ENCODE measurements around the gene BNIPL. TPM values are rescaled to one million over a fixed set of nuclear protein-coding genes. Genes with fewer than 3 reads are reported as not detected.
A peak's percentile ranks its signal among the peaks of the same experiment; 100 is the strongest.

Gene BNIPL
- total RNA-seq, 1 donor = under 0.01 TPM

- H3K27me3 ChIP-seq (ENCODE audit: insufficient read depth, low read length) = no peaks in the 10 kb centered on the region
- DNase-seq (ENCODE audit: insufficient read length, low spot score, missing footprints) = peak; percentile 95
- peaks cover 39% of the 10 kb centered on the region for H3K4me1 ChIP-seq (ENCODE audit: insufficient read depth, low read length)
- H3K4me3 ChIP-seq (ENCODE audit: insufficient read depth, low read length) = peak within 1 kb of the TSS; percentile 99
- peaks cover 30% of the 10 kb centered on the region for H3K79me2 ChIP-seq (ENCODE audit: insufficient read depth, low read length)
- H3K4me2 ChIP-seq (ENCODE audit: insufficient read depth, low read length) = peak within 1 kb of the TSS; percentile 94
- peak within 1 kb of the TSS; percentile 87 for H2AFZ ChIP-seq (ENCODE audit: low read length)
- no peaks in the 10 kb centered on the region for H4K20me1 ChIP-seq (ENCODE audit: insufficient read depth, low read length)
- H3K27ac ChIP-seq (ENCODE audit: low read depth, low read length) = peak within 1 kb of the TSS; percentile 91
- H3K9me3 ChIP-seq (ENCODE audit: low read depth, low read length) = no peaks in the 10 kb centered on the region
- no peaks in the 10 kb centered on the region for H3K36me3 ChIP-seq (ENCODE audit: insufficient read depth, low read length)
- TF ChIP-seq CTCF (IDR thresholded peaks at IDR 0.05; ENCODE audit: extremely low read depth, low read depth, low read length) = peak; percentile 57
These were observed 29.9 kb upstream of the BNIPL start, which contains the start of gene MINDY1 for GRCh38 chr1:151006327-151007052. Gene MINDY1, minus strand, starts transcription at chr1:151006902. Its CDS starts 4,285 bp downstream, at chr1:151002617.

- Histone ChIP-seq H4K20me1 (ENCODE audit: insufficient read depth, low read length) (no peaks in the 10 kb centered on the region), H3K27me3 (ENCODE audit: insufficient read depth, low read length) (no peaks in the 10 kb centered on the region), H3K4me2 (ENCODE audit: insufficient read depth, low read length) (peak overlapping the region; percentile 92), H2AFZ (ENCODE audit: low read length) (peak overlapping the region; percentile 82), H3K4me1 (ENCODE audit: insufficient read depth, low read length) (peaks cover 39% of the 10 kb centered on the region), H3K36me3 (ENCODE audit: insufficient read depth, low read length) (no peaks in the 10 kb centered on the region), H3K4me3 (ENCODE audit: insufficient read depth, low read length) (peak overlapping the region; percentile 99), H3K9me3 (ENCODE audit: low read depth, low read length) (no peaks in the 10 kb centered on the region), H3K79me2 (ENCODE audit: insufficient read depth, low read length) (peaks cover 30% of the 10 kb centered on the region), H3K27ac (ENCODE audit: low read depth, low read length) (peak overlapping the region; percentile 91)
- no peak for TF ChIP-seq CTCF (IDR thresholded peaks at IDR 0.05; ENCODE audit: extremely low read depth, low read depth, low read length)
- DNase-seq (ENCODE audit: insufficient read length, low spot score, missing footprints) = no peak
These were observed 28.5 kb upstream of the BNIPL start for GRCh38 chr1:151007853-151008243.

GRCh38 chr1:151008244-151009205 lies 27.9 kb upstream of the BNIPL start, which contains the start of gene PRUNE1:
Gene PRUNE1, plus strand, starts transcription at chr1:151008449. Its CDS starts 184 bp downstream, at chr1:151008633.
- H3K4me1 ChIP-seq (ENCODE audit: insufficient read depth, low read length) = peaks cover 46% of the 10 kb centered on the region
- peak; percentile 97 for DNase-seq (ENCODE audit: insufficient read length, low spot score, missing footprints)
- H4K20me1 ChIP-seq (ENCODE audit: insufficient read depth, low read length) = no peaks in the 10 kb centered on the region
- peak within 1 kb of the TSS; percentile 99 for H3K4me3 ChIP-seq (ENCODE audit: insufficient read depth, low read length)
- no peak for TF ChIP-seq CTCF (IDR thresholded peaks at IDR 0.05; ENCODE audit: extremely low read depth, low read depth, low read length)
- peak within 1 kb of the TSS; percentile 92 for H3K4me2 ChIP-seq (ENCODE audit: insufficient read depth, low read length)
- no peaks in the 10 kb centered on the region for H3K36me3 ChIP-seq (ENCODE audit: insufficient read depth, low read length)
- H2AFZ ChIP-seq (ENCODE audit: low read length) = peak within 1 kb of the TSS; percentile 99
- H3K9me3 ChIP-seq (ENCODE audit: low read depth, low read length) = no peaks in the 10 kb centered on the region
- H3K27ac ChIP-seq (ENCODE audit: low read depth, low read length) = peak within 1 kb of the TSS; percentile 91
- H3K27me3 ChIP-seq (ENCODE audit: insufficient read depth, low read length) = no peaks in the 10 kb centered on the region
- peaks cover 30% of the 10 kb centered on the region for H3K79me2 ChIP-seq (ENCODE audit: insufficient read depth, low read length)

Data from osteoblast (primary cell).